GM18505 (cell line): Measurements from ENCODE around the gene GOSR2.
"Not testable (repeated sequence)": the region's sequence is repeated elsewhere in the genome, so short reads cannot be mapped to it uniquely, and the experiment has no call there.

ENCODE experiments used
- ATAC-seq: cut with Tn5 transposase; IDR thresholded peaks from one replicate; pipeline ENCODE4 v1.9.1; 2021; ENCODE audit not compliant: unreplicated experiment
- POLR2A ChIP-seq: IDR thresholded peaks from 4 replicates; pipeline ENCODE4 v1.6.1; 2011; ENCODE audit warnings: borderline replicate concordance; ENCODE audit not compliant: insufficient read depth, insufficient read length; ENCODE audit errors: extremely low read depth

Gene GOSR2

GRCh38 chr17:46948544-46948943 is 25.6 kb downstream of the GOSR2 start:
- no peak for ATAC-seq
- no peak for TF ChIP-seq POLR2A

- TF ChIP-seq POLR2A: no peak
- no peak for ATAC-seq
Observed at GRCh38 chr17:46949291-46950174, 26.6 kb downstream of the GOSR2 start.

GRCh38 chr17:46950342-46950996 is 27.5 kb downstream of the GOSR2 start:
- ATAC-seq: no peak
- no peak for TF ChIP-seq POLR2A

GRCh38 chr17:46950997-46951621 is 28.1 kb downstream of the GOSR2 start:
- no peak for TF ChIP-seq POLR2A
- no peak for ATAC-seq

- TF ChIP-seq POLR2A: no peak
- ATAC-seq: no peak
Observed at GRCh38 chr17:46951706-46952105, 28.7 kb downstream of the GOSR2 start.

GRCh38 chr17:46952115-46952514 is 29.2 kb downstream of the GOSR2 start:
- no peak for ATAC-seq
- TF ChIP-seq POLR2A: no peak

GRCh38 chr17:46953191-46953590 is 30.2 kb downstream of the GOSR2 start:
- not testable (repeated sequence) for ATAC-seq

GRCh38 chr17:46958041-46958591 is 35.2 kb downstream of the GOSR2 start:
- no peak for TF ChIP-seq POLR2A
- no peak for ATAC-seq

GRCh38 chr17:46960152-46960551 is 37.2 kb downstream of the GOSR2 start:
- TF ChIP-seq POLR2A: no peak
- ATAC-seq: no peak

- no peak for ATAC-seq
- no peak for TF ChIP-seq POLR2A
Observed at GRCh38 chr17:46962374-46962790, 39.4 kb downstream of the GOSR2 start.

- ATAC-seq: no peak
- TF ChIP-seq POLR2A: no peak
Observed at GRCh38 chr17:46963571-46963970, 40.6 kb downstream of the GOSR2 start.

- no peak for ATAC-seq
- no peak for TF ChIP-seq POLR2A
Observed at GRCh38 chr17:46964315-46965265, 41.6 kb downstream of the GOSR2 start.

GRCh38 chr17:46968224-46968834 is 45.4 kb downstream of the GOSR2 start:
- TF ChIP-seq POLR2A: no peak
- ATAC-seq: no peak

GRCh38 chr17:46968896-46969295 is 45.9 kb downstream of the GOSR2 start:
- TF ChIP-seq POLR2A: no peak
- no peak for ATAC-seq
